Measurements from ENCODE around the gene CAPN10.

CAPN10 gene

GRCh38 chr2:240596080-240596460 is 9.5 kb downstream of the CAPN10 start:
- H3K27ac ChIP-seq, result peak overlapping the region; percentile 15; the same call in 1 of the 2 replicates
- TF ChIP-seq CTCF (conservative IDR thresholded peaks at IDR 0.05), result no peak

GRCh38 chr2:240596491-240596931 is 10.0 kb downstream of the CAPN10 start:
- H3K27ac ChIP-seq, result peak overlapping the region; percentile 15; the same call in 1 of the 2 replicates
- no peak for TF ChIP-seq CTCF (conservative IDR thresholded peaks at IDR 0.05)

GRCh38 chr2:240597054-240597418 is 10.5 kb downstream of the CAPN10 start:
- no peak overlapping the region for H3K27ac ChIP-seq

GRCh38 chr2:240597419-240598181 is 11.1 kb downstream of the CAPN10 start:
- TF ChIP-seq CTCF (conservative IDR thresholded peaks at IDR 0.05), result no peak
- no peak overlapping the region for H3K27ac ChIP-seq

More at GRCh38 chr2:240597054-240597418, 10.5 kb downstream of the CAPN10 start:
- TF ChIP-seq CTCF (conservative IDR thresholded peaks at IDR 0.05), result no peak

GRCh38 chr2:240598311-240598911 is 11.9 kb downstream of the CAPN10 start:
- TF ChIP-seq CTCF (conservative IDR thresholded peaks at IDR 0.05), result no peak
- H3K27ac ChIP-seq, result no peak overlapping the region

- no peak for TF ChIP-seq CTCF (conservative IDR thresholded peaks at IDR 0.05)
- no peak overlapping the region for H3K27ac ChIP-seq
Observed at GRCh38 chr2:240599141-240599583, 12.6 kb downstream of the CAPN10 start.

- no peak for TF ChIP-seq CTCF (conservative IDR thresholded peaks at IDR 0.05)
- H3K27ac ChIP-seq, result no peak overlapping the region
Observed at GRCh38 chr2:240600451-240600961, 14.0 kb downstream of the CAPN10 start.
